ENCODE measurements around the gene EIF4H. TPM values are rescaled to one million over a fixed set of nuclear protein-coding genes. Genes with fewer than 3 reads are reported as not detected.

The EIF4H gene
- total and polyA plus RNA-seq, 9 of the 15 experiments (the other 6 are each of a cell fraction or from before 2014, with no cell fraction given): 11.0 to 435 (median 319) TPM

DNA sequence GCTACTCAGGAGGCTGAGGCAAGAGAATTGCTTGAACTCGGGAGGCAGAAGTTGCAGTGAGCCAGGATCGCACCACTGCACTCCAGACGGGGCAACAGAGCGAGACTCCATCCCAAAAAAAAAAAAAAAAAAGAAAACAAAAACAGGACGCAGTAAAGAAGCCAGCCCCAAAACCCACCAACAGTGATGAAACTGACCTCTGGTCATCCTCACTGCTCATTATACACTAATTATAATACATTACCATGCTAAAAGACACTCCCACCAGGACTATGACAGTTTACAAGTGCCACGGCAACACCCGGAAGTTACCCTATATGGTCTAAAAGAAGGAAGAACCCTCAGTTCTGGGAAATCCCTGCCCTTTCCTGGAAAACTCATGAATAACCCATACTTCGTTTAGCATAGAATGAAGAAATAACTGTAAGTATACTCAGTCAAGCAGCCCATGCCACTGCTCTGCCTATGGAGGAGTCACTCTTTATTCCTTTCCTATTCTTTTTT is 40.0 kb upstream of the EIF4H start:
- ChIA-PET POLR2A (no interaction called here), CTCF (ENCODE audit: low intra/inter-chr PET ratio) (no interaction called here)
- intact Hi-C loops (cut with micrococcal nuclease) (no loop called here), in situ Hi-C loops (cut with MboI) (no loop called here)
- Histone ChIP-seq H4K20me1 (replicated peaks; ENCODE audit: control insufficient read depth, insufficient read depth, low read length) (no peaks in the 10 kb centered on the region), H3K9me3 (replicated peaks; ENCODE audit: control insufficient read depth, insufficient read depth, low read depth, low read length) (no peaks in the 10 kb centered on the region), H3K36me3 (ENCODE audit: control insufficient read depth, insufficient read depth, low read length) (no peaks in the 10 kb centered on the region), H3K27ac (ENCODE audit: extremely low read depth, low read depth, low read length) (peak overlapping the region; percentile 24; the same call in 1 of the 3 replicates), H3K4me1 (replicated peaks in 1 of 2; ENCODE audit: control insufficient read depth in 2 of 2, insufficient read depth in 2 of 2, low read length in 2 of 2) (peaks cover 0 to 3% of the 10 kb centered on the region in 2 experiments; a peak in 2 of 5 replicates), H3K9ac (ENCODE audit: insufficient read depth in 1 of 2, low read depth in 2 of 2, low read length in 2 of 2) (no peak overlapping the region), H3K9me1 (ENCODE audit: control insufficient read depth, insufficient read depth, low read length) (no peaks in the 10 kb centered on the region), H3K4me3 (no peak overlapping the region), H2AFZ (ENCODE audit: low read depth, low read length) (no peak overlapping the region), H3K27me3 (ENCODE audit: control insufficient read depth in 2 of 2, insufficient read depth in 2 of 2, low read length in 2 of 2) (no peaks in the 10 kb centered on the region), H3K79me2 (ENCODE audit: control insufficient read depth, insufficient read depth, low read length) (no peaks in the 10 kb centered on the region), H3K4me2 (ENCODE audit: insufficient read depth, low read length) (no peak overlapping the region)
- BruUV-seq (replicated peaks): no TSS peak
- peak in 1 of 4 experiments; percentile 85 for DNase-seq (ENCODE audit: extremely low read depth in 1 of 4, low spot score in 3 of 4)
- peak; percentile 44 for FAIRE-seq
- 26% methylated on average over 5 of the region's 8 CpGs for WGBS (ENCODE audit: insufficient coverage, low coverage, missing lambda C conversion rate)
- ATAC-seq: peak; percentile 87
- TF ChIP-seq RBM25 (IDR thresholded peaks at IDR 0.05; ENCODE audit: low read depth, low read length, severe bottlenecking) (peak; percentile 13), ZNF384 (IDR thresholded peaks at IDR 0.05; ENCODE audit: low read depth, low read length) (0 out of 2 replicates have a peak, but pooled peaks have one; percentile 15), TSC22D4 (tag; IDR thresholded peaks at IDR 0.05) (no peak), CBX3 (IDR thresholded peaks at IDR 0.05; ENCODE audit: borderline replicate concordance in 1 of 2, low read length in 2 of 2) (no peak), BRD9 (IDR thresholded peaks at IDR 0.05; ENCODE audit: low read depth, partially characterized antibody) (peak; percentile 24), DPF2 (IDR thresholded peaks at IDR 0.05) (peak; percentile 61; the same call in 1 of the 2 replicates), ZFP36 (IDR thresholded peaks at IDR 0.05; ENCODE audit: low read depth, low read length, partially characterized antibody) (peak; percentile 62), ZFPM2 (CRISPR knock-in tag; IDR thresholded peaks at IDR 0.05) (no peak), CEBPB (tag; IDR thresholded peaks at IDR 0.05) (0 out of 2 replicates have a peak, but pooled peaks have one; percentile 47), EP400 (IDR thresholded peaks at IDR 0.05) (peak; percentile 37; the same call in 1 of the 2 replicates), TRIM24 (IDR thresholded peaks at IDR 0.05) (peak; percentile 42 to 60; a peak in 3 of 4 replicates), CC2D1A (IDR thresholded peaks at IDR 0.05) (peak; percentile 43; the same call in 1 of the 2 replicates), ZNF121 (CRISPR knock-in tag; conservative IDR thresholded peaks at IDR 0.05) (peak; percentile 85), EP300 (IDR thresholded peaks at IDR 0.05; ENCODE audit: low read length) (peak; percentile 74), CEBPG (CRISPR knock-in tag; IDR thresholded peaks at IDR 0.05) (peak; percentile 32; the same call in 1 of the 2 replicates), CEBPG (tag; conservative IDR thresholded peaks at IDR 0.05 in 1 of 2, IDR thresholded peaks at IDR 0.05 in 1 of 2) (peak in 1 of 2 experiments; percentile 39; a peak in 1 of 4 replicates), MCM7 (IDR thresholded peaks at IDR 0.05) (no peak)
- TF ChIP-seq, protein P1, sequence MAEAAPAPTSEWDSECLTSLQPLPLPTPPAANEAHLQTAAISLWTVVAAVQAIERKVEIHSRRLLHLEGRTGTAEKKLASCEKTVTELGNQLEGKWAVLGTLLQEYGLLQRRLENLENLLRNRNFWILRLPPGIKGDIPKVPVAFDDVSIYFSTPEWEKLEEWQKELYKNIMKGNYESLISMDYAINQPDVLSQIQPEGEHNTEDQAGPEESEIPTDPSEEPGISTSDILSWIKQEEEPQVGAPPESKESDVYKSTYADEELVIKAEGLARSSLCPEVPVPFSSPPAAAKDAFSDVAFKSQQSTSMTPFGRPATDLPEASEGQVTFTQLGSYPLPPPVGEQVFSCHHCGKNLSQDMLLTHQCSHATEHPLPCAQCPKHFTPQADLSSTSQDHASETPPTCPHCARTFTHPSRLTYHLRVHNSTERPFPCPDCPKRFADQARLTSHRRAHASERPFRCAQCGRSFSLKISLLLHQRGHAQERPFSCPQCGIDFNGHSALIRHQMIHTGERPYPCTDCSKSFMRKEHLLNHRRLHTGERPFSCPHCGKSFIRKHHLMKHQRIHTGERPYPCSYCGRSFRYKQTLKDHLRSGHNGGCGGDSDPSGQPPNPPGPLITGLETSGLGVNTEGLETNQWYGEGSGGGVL (CRISPR knock-in tag; IDR thresholded peaks at IDR 0.05): 0 out of 2 replicates have a peak, but pooled peaks have one; percentile 2
- TF ChIP-seq, protein P2, sequence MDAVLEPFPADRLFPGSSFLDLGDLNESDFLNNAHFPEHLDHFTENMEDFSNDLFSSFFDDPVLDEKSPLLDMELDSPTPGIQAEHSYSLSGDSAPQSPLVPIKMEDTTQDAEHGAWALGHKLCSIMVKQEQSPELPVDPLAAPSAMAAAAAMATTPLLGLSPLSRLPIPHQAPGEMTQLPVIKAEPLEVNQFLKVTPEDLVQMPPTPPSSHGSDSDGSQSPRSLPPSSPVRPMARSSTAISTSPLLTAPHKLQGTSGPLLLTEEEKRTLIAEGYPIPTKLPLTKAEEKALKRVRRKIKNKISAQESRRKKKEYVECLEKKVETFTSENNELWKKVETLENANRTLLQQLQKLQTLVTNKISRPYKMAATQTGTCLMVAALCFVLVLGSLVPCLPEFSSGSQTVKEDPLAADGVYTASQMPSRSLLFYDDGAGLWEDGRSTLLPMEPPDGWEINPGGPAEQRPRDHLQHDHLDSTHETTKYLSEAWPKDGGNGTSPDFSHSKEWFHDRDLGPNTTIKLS (IDR thresholded peaks at IDR 0.05; ENCODE audit: borderline replicate concordance, low read depth): peak; percentile 84

All from K562 (cell line).